Measurements from ENCODE around the gene RNF220.

DNA sequence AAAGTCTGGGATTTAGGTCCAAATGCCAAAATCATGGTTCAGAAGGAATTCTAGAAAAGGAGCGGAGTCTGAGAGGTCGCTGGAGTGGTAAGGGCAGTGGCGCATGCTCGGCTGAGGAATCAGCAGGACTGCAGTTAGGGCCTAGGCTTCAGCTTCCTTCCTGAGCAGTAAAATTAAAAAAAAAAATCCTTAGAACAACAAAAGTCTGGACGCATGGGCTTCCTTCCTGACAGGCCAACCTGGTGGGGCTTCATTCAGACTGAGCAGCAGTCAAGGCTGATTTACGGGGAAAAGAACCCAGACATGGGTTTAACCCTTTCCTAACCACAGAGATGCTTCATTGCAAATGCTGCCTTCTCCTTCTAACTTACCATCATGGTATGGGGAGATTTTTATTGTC lies 17.1 kb downstream of the RNF220 start:
- TF ChIP-seq, protein P1, sequence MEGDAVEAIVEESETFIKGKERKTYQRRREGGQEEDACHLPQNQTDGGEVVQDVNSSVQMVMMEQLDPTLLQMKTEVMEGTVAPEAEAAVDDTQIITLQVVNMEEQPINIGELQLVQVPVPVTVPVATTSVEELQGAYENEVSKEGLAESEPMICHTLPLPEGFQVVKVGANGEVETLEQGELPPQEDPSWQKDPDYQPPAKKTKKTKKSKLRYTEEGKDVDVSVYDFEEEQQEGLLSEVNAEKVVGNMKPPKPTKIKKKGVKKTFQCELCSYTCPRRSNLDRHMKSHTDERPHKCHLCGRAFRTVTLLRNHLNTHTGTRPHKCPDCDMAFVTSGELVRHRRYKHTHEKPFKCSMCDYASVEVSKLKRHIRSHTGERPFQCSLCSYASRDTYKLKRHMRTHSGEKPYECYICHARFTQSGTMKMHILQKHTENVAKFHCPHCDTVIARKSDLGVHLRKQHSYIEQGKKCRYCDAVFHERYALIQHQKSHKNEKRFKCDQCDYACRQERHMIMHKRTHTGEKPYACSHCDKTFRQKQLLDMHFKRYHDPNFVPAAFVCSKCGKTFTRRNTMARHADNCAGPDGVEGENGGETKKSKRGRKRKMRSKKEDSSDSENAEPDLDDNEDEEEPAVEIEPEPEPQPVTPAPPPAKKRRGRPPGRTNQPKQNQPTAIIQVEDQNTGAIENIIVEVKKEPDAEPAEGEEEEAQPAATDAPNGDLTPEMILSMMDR (IDR thresholded peaks at IDR 0.05) = no peak
- TF ChIP-seq POLR2AphosphoS5 (IDR thresholded peaks at IDR 0.05) (no peak), EP300 (IDR thresholded peaks at IDR 0.05) (no peak), POLR2A (IDR thresholded peaks at IDR 0.05) (no peak)
